CD4-positive, alpha-beta T cell treated with Interleukin-17A for 1 hour (primary cell): Measurements from ENCODE around the gene MYO3B.
"Not testable (repeated sequence)": the region's sequence is repeated elsewhere in the genome, so short reads cannot be mapped to it uniquely, and the experiment has no call there.

Experiments
- DNase-seq: peaks from one replicate; pipeline ENCODE4 v3.0.0-alpha.2; 2020

The MYO3B gene

DNA sequence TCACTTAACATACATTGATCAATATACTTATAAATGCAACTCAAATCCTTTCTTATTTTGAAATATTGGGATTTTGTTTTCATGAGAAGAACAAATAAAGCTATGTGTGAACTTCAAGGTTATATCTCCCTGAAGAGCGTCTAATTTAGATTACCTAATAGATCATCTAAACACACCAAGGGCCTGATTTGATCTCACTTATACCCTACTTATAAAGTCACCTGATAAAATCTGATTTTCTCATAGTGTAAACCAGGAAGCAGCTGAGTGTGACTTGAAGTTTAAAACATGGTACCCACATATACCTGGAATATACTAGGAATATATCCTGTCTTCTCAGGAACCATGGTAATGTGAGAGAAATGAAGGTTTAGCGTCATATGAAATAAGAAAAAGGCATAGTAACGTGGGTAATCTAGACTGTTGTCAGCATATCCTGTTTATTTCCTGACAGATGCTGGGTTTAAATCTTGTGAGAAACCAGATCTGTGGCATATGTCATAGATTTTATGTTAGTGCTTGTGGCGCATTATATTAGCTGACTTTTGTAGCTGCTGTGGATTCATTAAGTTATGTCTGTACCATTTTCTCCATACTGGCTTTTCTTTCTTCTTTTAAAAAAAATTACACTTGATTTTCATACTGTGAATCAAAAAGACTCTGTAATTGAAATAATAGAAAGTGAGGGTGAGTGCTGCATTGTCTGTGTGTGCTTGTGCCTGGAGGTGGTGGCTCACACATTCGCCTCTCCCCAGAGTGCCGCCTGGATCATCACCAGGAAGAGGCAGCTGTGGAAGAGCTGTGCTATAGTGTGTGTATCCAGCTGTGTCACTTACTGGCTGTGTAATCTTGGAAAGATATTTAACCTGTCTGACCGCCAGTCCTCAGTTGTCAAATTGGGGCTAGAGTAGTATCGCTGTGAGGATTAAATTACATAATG, 164.0 kb downstream of the MYO3B start:
- no peak for DNase-seq

DNA sequence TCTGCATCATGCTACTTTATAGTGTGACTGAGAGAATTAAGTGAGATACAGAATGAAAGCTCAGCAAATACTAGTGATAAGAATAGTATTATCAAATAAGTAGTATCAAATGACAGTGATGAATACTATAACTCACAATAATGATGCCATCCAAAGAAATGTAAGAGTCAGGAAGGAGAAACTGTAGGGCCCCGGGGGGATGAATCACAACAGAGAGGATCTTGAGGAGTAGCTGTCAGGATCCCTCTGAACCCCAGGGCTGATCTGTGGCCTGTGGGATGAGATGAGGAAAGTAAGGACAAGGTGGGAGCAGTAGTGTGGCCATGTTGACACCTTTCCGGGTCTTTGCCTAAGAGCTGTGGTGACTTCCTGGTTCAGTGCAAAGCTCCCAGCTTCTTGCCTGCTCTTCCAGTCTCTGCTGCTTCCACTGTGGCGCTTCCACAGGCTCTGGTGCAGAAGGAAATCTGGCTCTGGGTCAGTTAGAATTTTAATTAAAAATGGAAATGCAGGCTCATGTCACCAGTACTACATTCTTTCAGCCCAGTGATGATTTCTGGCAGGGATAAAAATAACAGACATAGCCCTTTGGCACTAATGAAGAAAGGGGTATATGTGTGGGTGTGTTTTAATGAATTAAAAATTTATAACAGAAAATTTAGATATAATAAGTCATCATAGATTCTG, 166.9 kb downstream of the MYO3B start:
- no peak for DNase-seq

DNA sequence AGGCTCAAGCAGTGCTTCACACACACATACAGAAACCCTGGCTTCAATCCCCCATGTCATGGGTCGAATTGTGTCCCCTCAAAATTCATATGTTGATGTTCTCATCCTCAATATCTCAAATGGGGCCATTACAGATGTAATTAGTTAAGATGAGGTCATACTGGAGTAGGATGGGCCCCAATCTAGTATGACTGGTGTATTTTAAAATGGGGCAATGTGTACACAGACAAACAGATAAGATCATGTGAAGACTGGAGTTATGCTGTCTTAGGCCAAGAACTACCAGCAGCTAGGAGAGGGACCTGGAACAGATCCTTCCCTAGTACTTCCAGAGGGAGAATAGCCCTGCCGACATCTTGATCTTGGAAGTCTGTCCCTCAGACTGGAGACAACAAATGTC, 167.7 kb downstream of the MYO3B start:
- no peak for DNase-seq

DNA sequence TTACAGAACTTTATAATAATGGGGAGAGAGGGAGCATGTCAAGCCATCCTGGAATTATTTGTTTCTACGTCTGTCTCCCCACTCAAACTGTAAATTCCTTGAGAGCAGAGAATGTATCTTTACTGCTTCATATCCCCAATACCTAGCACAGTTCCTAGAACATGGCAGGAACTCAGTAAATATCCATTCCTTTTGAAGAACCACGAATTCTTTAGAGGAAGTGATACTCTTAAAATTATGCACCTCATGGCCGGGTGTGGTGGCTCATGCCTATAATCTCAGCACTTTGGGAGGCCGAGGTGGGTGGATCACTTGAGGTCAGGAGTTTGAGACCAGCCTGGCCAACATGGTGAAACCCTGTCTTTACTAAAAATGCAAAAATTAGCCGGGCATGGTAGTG, 171.3 kb downstream of the MYO3B start:
- not testable (repeated sequence) for DNase-seq

DNA sequence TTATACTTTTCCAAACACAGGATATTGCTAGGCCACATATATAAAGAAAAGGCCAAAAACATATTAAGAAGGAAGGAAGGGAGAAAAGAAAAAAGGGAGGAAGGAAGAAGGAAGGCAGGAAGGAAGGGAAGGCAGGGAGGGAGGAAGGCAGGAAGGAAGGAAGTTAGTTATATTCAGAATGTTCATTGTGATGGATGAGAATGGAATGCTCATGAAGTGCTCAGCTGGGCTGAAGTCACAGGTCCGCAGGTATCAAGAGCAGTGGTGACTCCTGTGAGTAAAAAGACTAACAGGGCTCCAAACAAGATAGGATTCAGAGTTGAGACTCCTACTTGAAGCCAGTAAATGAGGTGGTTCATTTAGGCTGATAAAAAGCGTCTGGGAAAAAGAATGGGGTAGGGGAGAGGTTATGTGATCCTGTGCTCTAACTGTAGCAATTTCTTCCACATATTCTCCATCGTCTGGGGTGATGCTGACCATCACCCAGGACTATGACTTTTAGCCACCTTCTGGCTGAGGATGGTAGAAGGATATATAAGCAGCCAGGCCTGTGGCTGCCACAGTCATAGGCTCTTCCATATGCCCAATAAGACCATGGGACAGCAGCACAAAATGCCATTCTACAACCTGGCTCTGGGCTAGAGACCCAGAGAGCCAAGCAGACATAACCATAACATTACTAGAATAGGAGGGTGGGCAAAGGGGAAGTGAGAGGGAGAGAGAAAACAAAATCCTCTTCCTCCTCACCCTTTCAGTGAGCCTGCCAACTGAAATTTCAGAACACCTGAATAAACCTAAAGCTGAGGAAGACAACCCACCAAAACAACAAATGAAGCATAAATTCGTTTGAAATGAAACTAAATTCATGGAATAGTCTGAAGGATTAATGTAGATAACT, 173.2 kb downstream of the MYO3B start:
- no peak for DNase-seq

DNA sequence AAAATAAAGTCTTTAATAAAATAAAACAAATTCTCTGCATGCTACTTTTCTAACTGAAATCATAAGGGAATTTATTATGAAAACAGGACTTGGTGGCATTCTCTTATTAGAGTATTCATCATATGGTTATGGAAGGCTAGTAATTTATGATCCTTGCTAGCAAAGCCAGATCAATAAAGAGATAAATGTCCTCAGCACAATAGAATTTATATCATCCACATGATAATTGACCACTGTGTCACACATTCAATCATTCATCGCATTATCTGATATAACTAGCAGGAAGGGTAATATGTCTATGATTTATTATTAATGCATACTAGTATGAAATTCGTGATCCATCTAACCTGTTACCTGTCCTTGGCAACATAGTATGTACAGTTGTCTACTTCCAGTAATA, 175.8 kb downstream of the MYO3B start:
- no peak for DNase-seq

DNA sequence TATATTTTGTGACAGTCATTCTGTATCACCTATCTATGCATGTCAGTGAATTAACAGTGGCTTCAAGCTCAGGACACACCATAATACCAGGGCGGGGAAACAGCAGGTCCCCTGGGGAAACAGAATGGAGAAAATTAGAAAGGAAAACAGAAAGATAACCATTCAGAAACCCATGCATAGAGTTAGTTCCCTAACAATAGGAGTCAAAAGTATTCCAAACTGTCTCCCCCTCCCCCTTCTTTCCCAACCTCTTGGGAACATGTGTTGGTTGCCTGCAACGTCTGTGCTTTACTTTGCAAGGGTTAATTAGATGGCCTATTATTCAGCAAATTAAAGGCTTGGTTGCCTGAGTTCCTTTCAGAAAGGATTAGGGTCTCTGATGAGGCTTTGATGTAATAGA, 176.4 kb downstream of the MYO3B start:
- DNase-seq: no peak

DNA sequence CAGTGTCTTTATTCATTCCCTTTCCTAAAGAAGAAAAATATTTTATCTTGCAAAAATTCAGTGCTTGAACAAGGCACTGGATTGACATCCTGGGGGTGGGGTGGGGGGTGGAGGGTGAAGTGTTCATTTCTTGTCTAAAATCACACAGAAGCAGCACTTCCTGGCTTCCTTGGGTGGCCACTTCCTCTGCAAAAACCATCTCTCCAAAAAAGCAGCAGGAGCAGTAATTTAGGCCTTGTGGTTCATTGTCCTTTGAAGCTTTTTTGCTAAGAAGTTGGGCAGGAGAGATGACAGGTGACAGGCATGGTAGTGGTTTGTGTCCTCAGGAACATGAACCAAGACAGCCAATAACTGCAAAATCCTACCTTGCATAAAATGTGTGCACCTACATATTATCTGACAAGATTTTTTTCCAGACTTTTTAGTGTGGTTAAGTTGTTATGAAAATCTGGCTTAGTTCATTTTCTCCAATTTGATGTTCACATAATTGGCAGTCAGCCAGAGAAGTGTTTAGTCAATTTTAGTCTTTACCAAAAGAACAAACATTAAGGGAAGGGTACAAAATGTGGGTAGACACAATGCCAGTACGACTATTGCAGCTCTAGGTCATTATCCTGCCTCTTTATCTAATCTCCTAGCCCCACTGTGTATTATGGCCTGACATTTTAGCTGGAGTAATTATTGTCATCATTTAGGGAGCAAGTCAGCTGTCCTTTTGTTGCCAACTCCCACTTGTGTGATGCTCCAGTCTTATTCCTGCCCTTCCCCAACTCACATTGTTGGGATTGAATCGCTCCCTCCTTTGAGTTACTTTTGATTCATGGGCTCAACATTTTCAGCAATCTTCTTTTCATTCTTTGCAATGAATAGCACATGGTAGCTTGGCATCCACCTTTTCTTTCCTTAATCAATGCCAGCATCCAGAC, 177.2 kb downstream of the MYO3B start:
- no peak for DNase-seq

DNA sequence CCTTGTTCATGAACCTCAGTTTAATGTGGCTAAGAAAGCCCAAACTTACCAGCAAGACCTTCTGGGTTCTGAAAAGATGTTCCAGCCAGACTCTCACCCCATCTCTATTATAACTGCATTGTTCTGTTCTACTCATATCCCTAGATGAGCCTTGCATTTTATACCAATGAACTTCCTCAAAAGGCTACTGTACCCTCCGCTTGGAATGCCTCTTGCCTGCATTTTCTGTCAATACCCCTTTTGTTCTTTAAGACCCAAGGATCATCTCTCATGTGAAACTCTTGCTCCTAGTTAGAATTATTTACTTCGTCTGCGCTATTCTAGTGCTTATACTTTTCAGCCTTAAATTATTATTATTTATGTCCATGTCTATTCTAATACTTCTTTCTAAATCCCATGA, 181.5 kb downstream of the MYO3B start:
- no peak for DNase-seq

DNA sequence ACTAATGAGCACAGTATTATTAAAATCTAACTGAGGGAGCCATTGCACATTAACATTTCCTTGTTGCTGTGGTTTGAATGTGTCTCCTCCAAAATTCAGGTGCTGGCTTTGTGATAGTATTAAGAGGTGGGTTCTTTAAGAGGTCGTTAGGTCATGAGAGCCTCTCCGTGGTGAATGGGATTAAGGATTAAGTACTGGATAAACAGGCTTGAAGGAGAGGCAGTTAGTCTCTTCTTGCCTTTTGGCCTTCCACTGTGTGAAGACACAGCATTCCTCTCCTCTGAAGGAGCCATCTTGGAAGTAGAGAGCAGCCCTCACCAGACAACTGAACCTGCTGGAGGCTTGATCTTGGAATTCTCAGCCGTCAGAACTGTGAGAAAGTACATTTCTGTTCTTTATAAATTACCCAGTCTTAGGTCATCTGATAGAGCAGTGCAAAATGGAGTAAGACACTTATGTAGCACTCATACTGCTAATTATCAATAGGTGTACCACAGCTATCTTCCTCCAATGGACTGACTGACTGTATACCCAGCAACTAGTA, 182.7 kb downstream of the MYO3B start:
- DNase-seq: no peak

DNA sequence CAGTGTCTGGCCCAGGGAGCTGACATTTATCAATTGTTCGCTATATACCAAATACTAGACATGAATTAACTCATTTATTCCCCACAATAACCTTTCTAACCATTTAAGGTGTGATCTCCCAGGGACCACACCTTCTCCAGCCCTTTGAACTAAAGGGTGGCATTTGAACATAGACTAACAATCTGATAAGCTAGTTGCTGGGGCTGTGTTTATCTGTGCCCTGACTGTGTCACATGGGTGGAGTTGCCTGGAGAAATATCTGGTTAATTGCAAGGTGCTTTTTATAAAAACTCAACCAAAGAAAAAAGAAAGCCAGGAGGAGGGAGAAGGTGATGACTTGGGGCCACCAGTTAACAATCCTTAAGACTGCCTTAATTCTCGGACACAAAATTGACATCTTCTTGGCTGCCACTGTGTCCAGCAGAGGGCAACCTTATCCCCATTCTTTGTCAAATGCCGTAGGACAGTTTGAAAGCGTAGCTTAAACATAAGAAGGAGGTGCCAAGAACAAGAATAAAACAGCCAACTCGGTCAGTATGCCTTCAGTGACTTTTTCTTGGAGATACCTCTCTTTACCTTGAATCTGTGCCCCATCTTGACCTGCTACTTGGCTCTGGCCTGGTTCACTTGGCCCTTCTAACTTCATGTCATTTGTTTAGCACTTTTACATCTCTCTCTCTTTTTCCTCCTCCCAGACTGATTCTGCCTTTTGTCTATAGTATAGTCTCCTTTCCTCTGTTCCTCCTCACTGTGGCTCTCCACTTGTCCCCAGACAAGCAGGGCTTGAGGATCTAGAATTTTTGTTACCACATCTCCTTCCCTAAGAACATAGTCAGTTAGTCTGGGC, 183.4 kb downstream of the MYO3B start:
- DNase-seq: peak; percentile 51

DNA sequence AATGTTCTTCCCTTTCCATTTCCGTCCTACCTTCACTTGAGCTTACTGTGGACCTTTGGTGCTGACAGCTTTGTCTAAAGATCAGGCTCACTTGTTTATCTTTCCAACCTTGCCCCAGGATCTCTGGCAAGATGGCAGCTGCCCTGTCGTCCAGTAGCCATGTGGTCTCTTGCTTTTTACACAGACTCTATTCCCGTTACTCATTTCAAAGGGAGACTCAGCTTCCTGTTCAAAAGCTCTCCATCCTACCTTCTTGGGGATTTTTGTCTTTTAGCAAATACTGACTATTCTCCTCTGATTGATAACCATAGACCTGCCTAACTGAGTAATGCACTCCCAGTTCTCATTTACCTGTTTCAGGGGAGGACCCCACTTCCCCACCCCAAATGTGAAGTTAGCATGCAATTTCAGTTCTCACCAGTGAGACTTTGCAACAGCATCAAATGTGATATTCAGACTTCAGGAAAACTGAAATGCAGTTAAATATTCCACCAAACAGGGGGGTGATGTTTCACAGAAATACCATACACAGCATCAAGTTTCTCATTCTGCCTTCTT, 184.4 kb downstream of the MYO3B start:
- no peak for DNase-seq

DNA sequence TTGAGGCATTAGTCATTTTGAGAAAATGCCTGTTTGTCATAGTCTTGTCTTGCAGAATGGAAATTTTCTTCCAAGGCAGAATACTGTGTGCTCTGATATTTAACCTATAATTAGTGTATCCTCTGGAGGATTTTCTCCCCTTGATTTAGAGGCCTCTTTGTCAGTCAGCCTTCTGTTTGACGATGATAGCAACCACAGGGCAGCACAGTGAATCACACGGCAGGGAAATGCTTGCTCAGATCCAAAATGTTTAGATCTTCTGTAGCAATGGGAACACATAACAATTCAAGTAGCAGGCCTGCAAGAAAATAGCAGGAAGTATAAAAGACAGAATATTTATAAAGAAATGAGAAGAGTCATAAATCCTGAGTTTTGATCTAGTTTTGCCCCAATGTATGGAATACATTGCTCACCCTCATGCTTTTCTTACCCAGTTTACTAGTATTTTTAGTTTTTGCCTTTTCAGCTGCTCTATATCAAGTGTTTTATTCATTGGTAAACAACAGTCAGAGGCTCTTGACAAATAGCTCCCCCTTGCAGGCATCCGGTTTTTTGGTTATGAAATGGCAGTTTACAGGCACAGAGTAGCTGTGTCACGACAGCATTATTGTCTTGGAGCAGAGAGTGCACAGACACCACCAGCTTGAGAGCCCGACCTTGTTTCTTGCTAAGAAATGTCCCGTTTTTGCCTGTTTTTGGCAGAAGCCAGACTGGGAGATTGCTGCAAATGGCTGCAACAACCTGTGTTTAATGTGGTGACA, 185.1 kb downstream of the MYO3B start:
- no peak for DNase-seq

DNA sequence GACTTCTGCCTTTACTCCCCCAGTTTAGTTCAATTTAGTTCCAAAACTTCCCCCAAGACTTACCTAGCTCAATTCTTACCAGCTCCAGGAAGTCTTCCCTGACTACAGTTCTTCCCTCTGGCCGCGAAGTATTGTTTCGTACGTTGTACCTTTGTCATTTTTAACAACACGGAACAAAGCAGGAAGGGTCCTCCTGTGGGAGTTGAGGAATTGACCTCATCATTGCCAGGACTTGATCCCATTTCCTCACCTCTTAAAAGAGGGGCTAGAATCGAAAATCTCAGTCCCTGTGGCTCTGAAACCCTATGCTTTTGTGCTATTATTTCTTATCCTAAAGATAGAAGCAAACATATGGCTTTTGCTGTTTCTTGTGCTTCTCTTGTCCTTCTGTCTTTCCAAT, 187.1 kb downstream of the MYO3B start:
- no peak for DNase-seq

DNA sequence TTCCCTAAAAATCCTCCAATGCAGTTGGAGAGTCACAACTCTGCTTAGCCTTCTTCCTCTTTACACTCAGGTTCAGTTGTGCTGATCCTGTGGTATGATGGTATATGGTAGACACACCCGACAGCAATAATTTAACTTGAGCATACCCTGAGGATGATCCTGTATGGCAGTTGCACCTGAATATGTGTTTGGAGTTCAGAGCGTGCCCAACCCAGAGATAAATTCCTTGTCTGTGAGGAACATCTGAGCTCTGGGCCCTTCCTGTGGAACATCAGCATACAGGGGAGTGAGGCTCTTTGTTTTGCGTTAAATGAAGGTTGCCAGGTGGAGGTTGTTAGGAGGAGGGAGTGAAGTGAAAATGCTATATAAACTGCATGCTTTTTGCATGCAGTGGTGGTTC, 187.7 kb downstream of the MYO3B start:
- no peak for DNase-seq

DNA sequence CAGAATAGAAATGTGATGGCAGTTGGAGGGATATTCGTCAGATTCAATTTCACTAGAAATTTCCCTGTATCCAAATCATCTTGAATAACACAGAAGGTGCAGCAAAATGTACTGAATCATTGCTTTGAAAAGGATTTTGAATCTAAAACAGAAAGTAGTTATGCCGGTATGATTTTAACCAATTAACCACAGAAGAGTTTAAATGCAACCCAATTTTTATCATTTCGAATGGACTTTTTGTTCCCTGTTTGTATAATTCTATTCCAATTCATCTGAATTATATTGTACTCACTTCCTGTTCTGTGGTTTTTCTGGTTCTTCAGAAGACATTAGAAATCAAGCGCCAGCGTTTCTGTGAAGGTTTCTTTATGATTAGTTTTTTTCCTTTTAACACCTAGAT, 190.4 kb downstream of the MYO3B start:
- no peak for DNase-seq

DNA sequence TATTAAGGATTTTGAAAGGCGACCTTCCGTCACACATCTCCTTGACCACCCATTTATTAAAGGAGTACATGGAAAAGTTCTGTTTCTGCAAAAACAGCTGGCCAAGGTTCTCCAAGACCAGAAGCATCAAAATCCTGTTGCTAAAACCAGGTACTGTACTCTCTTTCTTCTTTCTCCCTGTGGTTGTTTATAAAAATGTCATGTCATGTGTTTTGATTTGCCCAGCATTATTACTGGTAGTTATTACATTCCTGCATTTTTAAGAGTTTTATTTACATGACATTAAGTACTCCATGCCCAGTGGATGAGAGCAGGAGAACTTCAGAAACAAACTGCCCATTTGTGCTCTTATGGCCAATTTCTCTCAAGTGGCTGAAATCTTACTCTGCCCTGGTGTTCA, 191.3 kb downstream of the MYO3B start:
- no peak for DNase-seq

DNA sequence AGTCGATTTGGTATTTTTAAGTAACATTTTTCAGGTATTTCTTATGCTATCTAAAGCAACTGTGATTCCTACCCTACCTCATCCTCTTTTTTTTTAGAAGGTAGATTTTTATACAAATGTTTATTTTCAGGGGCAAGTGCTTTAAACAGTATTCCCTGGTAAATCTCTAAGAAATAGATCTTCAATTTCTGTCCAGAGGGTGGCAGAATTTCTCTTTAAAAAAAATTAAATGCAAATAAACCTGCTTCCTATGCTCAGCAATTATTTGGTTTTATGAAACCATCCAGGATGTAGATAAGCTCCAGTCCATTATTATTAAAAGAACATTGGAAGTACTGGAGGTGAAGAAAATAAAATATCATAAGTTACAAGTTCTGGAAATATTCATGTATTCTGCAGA, 191.9 kb downstream of the MYO3B start:
- DNase-seq: peak; percentile 20

DNA sequence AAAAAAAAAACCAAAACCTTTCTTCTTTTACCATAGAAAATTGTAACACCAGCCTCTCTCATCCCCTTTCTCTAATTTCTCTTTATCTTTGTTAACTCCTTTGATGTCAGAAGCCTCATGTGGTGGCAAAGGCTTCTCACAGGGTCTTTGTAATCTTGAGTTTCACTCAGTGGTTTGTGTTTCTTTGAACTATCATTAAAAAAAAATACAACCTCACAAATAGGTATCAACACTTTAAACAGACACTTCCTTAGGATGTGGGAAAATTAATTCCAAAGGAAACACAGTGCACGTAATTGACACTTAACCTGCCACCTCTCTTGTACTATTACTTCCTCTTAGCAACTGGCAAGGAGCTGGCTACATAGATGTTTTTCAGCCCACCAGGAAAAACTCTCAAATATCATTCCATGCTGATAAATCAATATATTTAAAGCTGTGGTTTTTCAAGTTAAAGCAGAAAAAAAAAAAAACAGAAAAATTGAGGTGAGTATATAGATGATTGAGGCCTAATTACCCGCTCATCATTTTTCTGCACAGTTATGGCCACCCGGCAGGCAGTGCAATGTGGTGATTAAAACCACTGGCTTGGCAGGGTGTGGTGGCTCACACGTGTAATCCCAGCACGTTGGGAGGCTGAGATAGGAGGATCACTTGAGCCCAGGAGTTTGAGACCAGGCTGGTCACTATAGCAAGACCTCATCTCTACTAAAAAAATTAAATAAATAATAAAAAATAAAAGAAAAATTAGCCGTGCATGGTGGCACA, 193.5 kb downstream of the MYO3B start:
- DNase-seq: no peak
